H1 (cell line): ENCODE results near the gene DOCK3. TPM values are rescaled to one million over a fixed set of nuclear protein-coding genes. Genes with fewer than 3 reads are reported as not detected.

ENCODE experiments used
- CTCF ChIA-PET: fragments of 300-600 bp; sonication (Branson Sonifier 250); formaldehyde crosslinking; loops from one replicate; lab custom pipeline; 2021; ENCODE audit not compliant: partially characterized antibody; lab: Charles Lee
- POLR2A ChIA-PET: fragments of 300-600 bp; sonication (Branson Sonifier 250); formaldehyde crosslinking; loops from one replicate; lab custom pipeline; 2021; ENCODE audit warnings: inconsistent platforms; ENCODE audit not compliant: partially characterized antibody; lab: Charles Lee
- DNase-seq, 2 experiments: peaks; one replicate each; pipeline versions ENCODE4 v3.0.0 to v3.0.0-alpha.2; 2010 to 2022; ENCODE audit warnings: low spot score in 2 of 2, low read depth in 1 of 2, mixed read lengths in 1 of 2
- FAIRE-seq: peaks from 2 replicates; lab custom pipeline; 2011; peaks lifted over from hg19 to GRCh38; lab: Jason Lieb, UNC
- H2AFZ ChIP-seq: 2 replicates; pipeline ENCODE4 v1.8.1; 2012; ENCODE audit warnings: low read length, inconsistent platforms
- H2AK5ac ChIP-seq: 2 replicates; pipeline ENCODE4 v1.6.1; 2013; ENCODE audit warnings: low read depth, low read length
- H2BK120ac ChIP-seq: replicated peaks from 2 replicates; pipeline ENCODE3; 2013; ENCODE audit warnings: low read depth, low read length, inconsistent platforms
- H2BK12ac ChIP-seq: 2 replicates; pipeline ENCODE4 v1.6.1; 2013; ENCODE audit warnings: low read depth, low read length
- H2BK15ac ChIP-seq: 2 replicates; pipeline ENCODE4 v1.6.1; 2013; ENCODE audit warnings: low read length
- H2BK20ac ChIP-seq: 2 replicates; pipeline ENCODE4 v1.6.1; 2013; ENCODE audit warnings: low read length
- H2BK5ac ChIP-seq: 2 replicates; pipeline ENCODE4 v1.6.1; 2013; ENCODE audit warnings: low read depth, low read length
- H3K14ac ChIP-seq: 2 replicates; pipeline ENCODE4 v1.6.1; 2013; ENCODE audit warnings: inconsistent platforms; ENCODE audit not compliant: insufficient read length
- H3K18ac ChIP-seq: 2 replicates; pipeline ENCODE4 v1.6.1; 2013; ENCODE audit warnings: low read length; ENCODE audit errors: extremely low read depth
- H3K23ac ChIP-seq: 2 replicates; pipeline ENCODE4 v1.6.1; 2013; ENCODE audit warnings: inconsistent platforms; ENCODE audit not compliant: insufficient read length
- H3K23me2 ChIP-seq: 2 replicates; pipeline ENCODE4 v1.6.1; 2013; ENCODE audit warnings: low read depth, low read length
- H3K27ac ChIP-seq: 2 replicates; pipeline ENCODE4 v1.6.1; 2011; ENCODE audit warnings: low read depth, low read length, inconsistent platforms
- H3K27me3 ChIP-seq, 4 experiments: replicated peaks in 1 of 4; 1 replicate in 1 of 4; 2 replicates in 3 of 4; pipeline versions ENCODE4 v1.6.1 to v1.8.1; 2011 to 2013; ENCODE audit warnings: low read length in 3 of 4, mild to moderate bottlenecking in 3 of 4, inconsistent platforms in 2 of 4, mixed read lengths in 2 of 4, moderate library complexity in 1 of 4; ENCODE audit not compliant: control insufficient read depth in 3 of 4, insufficient read depth in 3 of 4; ENCODE audit errors: extremely low read depth in 1 of 4
- H3K36me3 ChIP-seq, 4 experiments: 2 replicates each; pipeline versions ENCODE4 v1.6.1 to v1.8.1; 2011 to 2013; ENCODE audit warnings: mild to moderate bottlenecking in 4 of 4, low read length in 3 of 4, moderate library complexity in 2 of 4, control low read depth in 1 of 4, inconsistent platforms in 1 of 4; ENCODE audit not compliant: insufficient read depth in 4 of 4, control insufficient read depth in 2 of 4
- H3K4ac ChIP-seq: replicated peaks from 2 replicates; pipeline ENCODE3; 2013; ENCODE audit warnings: low read length, low read depth, mixed read lengths, inconsistent platforms; ENCODE audit not compliant: insufficient read length
- H3K4me1 ChIP-seq, 4 experiments: replicated peaks in 1 of 4; 1 replicate in 1 of 4; 2 replicates in 3 of 4; pipeline versions ENCODE4 v1.6.1 to v1.8.1; 2011 to 2013; ENCODE audit warnings: low read length in 3 of 4, inconsistent platforms in 2 of 4, mixed read lengths in 1 of 4; ENCODE audit not compliant: insufficient read depth in 4 of 4, control insufficient read depth in 3 of 4
- H3K4me2 ChIP-seq, 2 experiments: 2 replicates each; pipeline versions ENCODE4 v1.6.1 to v1.8.1; 2011 to 2013; ENCODE audit warnings: low read depth in 2 of 2, low read length in 2 of 2, control low read depth in 1 of 2, inconsistent platforms in 1 of 2, mild to moderate bottlenecking in 1 of 2; ENCODE audit not compliant: insufficient read depth in 1 of 2
- H3K4me3 ChIP-seq, 4 experiments: fragments of 200-600, 300-600 bp in 1 of 4; sonication (generic), shearing (Covaris generic), sonication (Bioruptor Twin) in 1 of 4; 2 replicates each; pipeline versions ENCODE4 v1.5.1 to v1.8.1; 2011 to 2016; ENCODE audit warnings: low read length in 4 of 4, low read depth in 3 of 4, control low read depth in 2 of 4, inconsistent platforms in 2 of 4, mild to moderate bottlenecking in 2 of 4, mixed read lengths in 1 of 4, moderate library complexity in 1 of 4; ENCODE audit not compliant: insufficient read depth in 2 of 4; ENCODE audit errors: extremely low read depth in 1 of 4
- H3K56ac ChIP-seq: replicated peaks from 2 replicates; pipeline ENCODE3; 2013; ENCODE audit warnings: low read depth, mild to moderate bottlenecking, mixed read lengths, low read length, inconsistent platforms; ENCODE audit not compliant: insufficient read length
- H3K79me1 ChIP-seq: 2 replicates; pipeline ENCODE4 v1.6.1; 2013; ENCODE audit warnings: low read depth, low read length, control low read depth
- H3K79me2 ChIP-seq, 2 experiments: 2 replicates each; pipeline versions ENCODE4 v1.6.1 to v1.8.1; 2012 to 2013; ENCODE audit warnings: low read length in 2 of 2, mild to moderate bottlenecking in 2 of 2, inconsistent platforms in 1 of 2; ENCODE audit not compliant: insufficient read depth in 2 of 2, control insufficient read depth in 1 of 2
- H3K9ac ChIP-seq, 4 experiments: replicated peaks in 1 of 4; 1 replicate in 1 of 4; 2 replicates in 3 of 4; pipeline versions ENCODE4 v1.6.1 to v1.8.1; 2011 to 2013; ENCODE audit warnings: low read depth in 3 of 4, low read length in 3 of 4, control low read depth in 2 of 4, mild to moderate bottlenecking in 2 of 4, moderate library complexity in 2 of 4, inconsistent platforms in 1 of 4; ENCODE audit errors: extremely low read depth in 1 of 4
- H3K9me3 ChIP-seq, 2 experiments: 2 replicates each; pipeline versions ENCODE4 v1.6.1 to v1.8.1; 2012 to 2013; ENCODE audit warnings: mild to moderate bottlenecking in 2 of 2, moderate library complexity in 2 of 2, control low read depth in 1 of 2, inconsistent platforms in 1 of 2, low read depth in 1 of 2, low read length in 1 of 2, mixed read lengths in 1 of 2; ENCODE audit not compliant: insufficient read depth in 2 of 2
- H4K20me1 ChIP-seq, 2 experiments: replicated peaks in 1 of 2; 2 replicates each; pipeline versions ENCODE3 to v1.8.1; 2011 to 2013; ENCODE audit warnings: inconsistent platforms in 2 of 2, low read length in 2 of 2, mild to moderate bottlenecking in 1 of 2; ENCODE audit not compliant: insufficient read depth in 2 of 2, control insufficient read depth in 1 of 2
- H4K5ac ChIP-seq: 2 replicates; pipeline ENCODE4 v1.6.1; 2013; ENCODE audit warnings: low read length, low read depth, mixed read lengths, inconsistent platforms; ENCODE audit not compliant: insufficient read length
- H4K8ac ChIP-seq: 2 replicates; pipeline ENCODE4 v1.8.0; 2013; ENCODE audit warnings: mild to moderate bottlenecking, moderate library complexity, low read length, inconsistent platforms; ENCODE audit not compliant: insufficient read depth; ENCODE audit errors: extremely low read depth
- H4K91ac ChIP-seq: replicated peaks from 2 replicates; pipeline ENCODE3; 2013; ENCODE audit warnings: low read length, mixed read lengths, inconsistent platforms; ENCODE audit not compliant: insufficient read length
- BRCA1 ChIP-seq: IDR thresholded peaks from 2 replicates; pipeline ENCODE4 v1.6.1; 2012; ENCODE audit warnings: low read depth, low read length, improper control_type of control experiment
- CBX5 ChIP-seq: fragments of 300-800, 300-1000 bp; sonication (generic); IDR thresholded peaks from 2 replicates; pipeline ENCODE4 v1.7.1; 2016; ENCODE audit warnings: antibody characterized with exemption, low read length, low read depth
- CREB1 ChIP-seq: IDR thresholded peaks from 2 replicates; pipeline ENCODE4 v1.6.1; 2012; ENCODE audit warnings: inconsistent platforms
- NRF1 ChIP-seq: IDR thresholded peaks from 2 replicates; pipeline ENCODE4 v1.6.1; 2011; ENCODE audit warnings: mild to moderate bottlenecking, low read depth, low read length, improper control_type of control experiment
- POU5F1 ChIP-seq: IDR thresholded peaks from 2 replicates; pipeline ENCODE4 v1.6.1; 2011; ENCODE audit warnings: low read depth, mild to moderate bottlenecking, low read length, moderate library complexity
- RAD21 ChIP-seq, 2 experiments: IDR thresholded peaks in 1 of 2; conservative IDR thresholded peaks in 1 of 2; 2 replicates each; pipeline ENCODE4 v1.6.1; 2011; ENCODE audit warnings: low read depth in 2 of 2, low read length in 2 of 2, improper control_type of control experiment in 1 of 2, inconsistent platforms in 1 of 2, mild to moderate bottlenecking in 1 of 2, moderate library complexity in 1 of 2
- RNF2 ChIP-seq: fragments of 200-900, 300-1000 bp; sonication (generic); IDR thresholded peaks from 2 replicates; pipeline ENCODE4 v1.7.1; 2016; ENCODE audit warnings: borderline replicate concordance, low read depth, mild to moderate bottlenecking, antibody characterized with exemption, low read length; ENCODE audit not compliant: poor library complexity, severe bottlenecking; ENCODE audit errors: missing control alignments
- SRF ChIP-seq: IDR thresholded peaks from 2 replicates; pipeline ENCODE4 v1.6.1; 2011; ENCODE audit warnings: mild to moderate bottlenecking, low read depth, low read length, moderate library complexity
- WGBS, 2 experiments: shearing (Covaris generic) in 1 of 2; methylation state at CpG; one replicate each; pipeline versions ENCODE4 v1.1.6 to v1.1.7; 2013 to 2015; ENCODE audit warnings: low lambda C conversion rate in 2 of 2, mixed read lengths in 2 of 2, inconsistent platforms in 1 of 2, low coverage in 1 of 2, missing lambda C conversion rate in 1 of 2; ENCODE audit not compliant: insufficient replicate concordance in 2 of 2, insufficient coverage in 1 of 2, insufficient read length in 1 of 2; ENCODE audit errors: extremely low coverage in 1 of 2, missing lambda C conversion rate in 1 of 2; 5-methylcytosine and 5-hydroxymethylcytosine counted together
- polyA plus RNA-seq, 7 experiments: library from polyadenylated mRNA; depleted of rRNA in 3 of 7; stranded (reverse) in 5 of 7; unstranded in 2 of 7; fragments of >200 nt in 5 of 7; fragments of 200-250 nt in 2 of 7; gene quantifications; 1 replicate in 5 of 7; 2 replicates in 1 of 7; 4 replicates in 1 of 7; pipeline versions ENCODE4 v1.2.1 to v1.2.3, GENCODE V29; 2011 to 2013; ENCODE audit warnings: missing spikeins in 2 of 7, mixed read lengths in 2 of 7
- total RNA-seq: library from RNA; stranded (reverse); fragmentation: NEBNext Ultra II Directional; extraction: Animal tissue kit (Norgen Biotek cat#: 25700); gene quantifications from 2 replicates; pipeline ENCODE4 v1.2.1, GENCODE V29; 2021

The DOCK3 gene
- total and polyA plus RNA-seq, 2 of the 8 experiments (the other 6 are each of a cell fraction or from before 2014, with no cell fraction given), result 2.7 to 5.0 TPM

GRCh38 chr3:51378726-51379125 is 704.0 kb downstream of the DOCK3 start:
- Histone ChIP-seq H3K79me1 (no peaks in the 10 kb centered on the region), H2AFZ (no peak overlapping the region), H4K5ac (no peak overlapping the region), H3K27ac (no peak overlapping the region), H2BK20ac (no peak overlapping the region), H2BK12ac (no peak overlapping the region), H3K23me2 (no peaks in the 10 kb centered on the region), H3K9ac (no peak overlapping the region), H3K27me3 (no peaks in the 10 kb centered on the region), H4K20me1 (peaks cover 0 to 2% of the 10 kb centered on the region in 2 experiments), H3K14ac (no peak overlapping the region), H2BK15ac (no peak overlapping the region), H2BK5ac (no peak overlapping the region), H3K18ac (no peak overlapping the region), H3K23ac (no peak overlapping the region), H4K91ac (no peak overlapping the region), H3K4me1 (peaks cover 0 to 3% (median 0%) of the 10 kb centered on the region in 4 experiments; a peak in 3 of 7 replicates), H3K36me3 (peaks cover 0 to 6% (median 1%) of the 10 kb centered on the region in 4 experiments; a peak in 4 of 8 replicates), H2BK120ac (no peak overlapping the region), H3K4me3 (no peak overlapping the region), H2AK5ac (no peak overlapping the region), H3K56ac (no peak overlapping the region), H3K4ac (no peak overlapping the region), H3K9me3 (no peaks in the 10 kb centered on the region), H3K79me2 (peaks cover 0 to 6% of the 10 kb centered on the region in 2 experiments; a peak in 2 of 4 replicates), H4K8ac (no peak overlapping the region), H3K4me2 (no peak overlapping the region)
- POLR2A ChIA-PET, result interaction anchor here (1.0 to 1.4 kb wide), 3 partner anchors 15 to 809 kb away, joined by 3 read pairs; partner anchors contain the start of gene HEMK1
- FAIRE-seq (no peak), DNase-seq (no peak)
- CTCF ChIA-PET, result interaction anchor here (1.5 to 6.8 kb wide), 5 partner anchors 8 to 764 kb away, joined by 5 to 35 read pairs (median 14); partner anchors contain the start of gene MAPKAPK3
- WGBS, 2 experiments, result 90% methylated on average over 2 of the region's 2 CpGs; no CpG with 5 or more reads in 1 of the 2 experiments
- TF ChIP-seq CREB1 (no peak), RNF2 (no peak), SRF (no peak), RAD21 (IDR thresholded peaks at IDR 0.05 in 1 of 2, conservative IDR thresholded peaks at IDR 0.05 in 1 of 2; ENCODE audit: low read depth in 2 of 2, low read length in 2 of 2) (no peak), BRCA1 (no peak), CBX5 (no peak), POU5F1 (no peak), NRF1 (no peak)
